Astrocyte (in vitro differentiated cells and primary cell): Measurements from ENCODE around the gene BSN.
"Not testable (repeated sequence)": the region's sequence is repeated elsewhere in the genome, so short reads cannot be mapped to it uniquely, and the experiment has no call there.

Source experiments
- CTCF ChIP-seq: IDR thresholded peaks from 2 replicates; pipeline ENCODE4 v1.5.1; 2011; ENCODE audit warnings: low read depth, mild to moderate bottlenecking, inconsistent platforms, low read length, moderate library complexity; ENCODE audit not compliant: insufficient read depth
- EZH2 ChIP-seq: IDR thresholded peaks from 2 replicates; pipeline ENCODE4 v1.6.1; 2012; ENCODE audit warnings: mild to moderate bottlenecking, low read length, inconsistent platforms; ENCODE audit not compliant: insufficient read depth

DNA sequence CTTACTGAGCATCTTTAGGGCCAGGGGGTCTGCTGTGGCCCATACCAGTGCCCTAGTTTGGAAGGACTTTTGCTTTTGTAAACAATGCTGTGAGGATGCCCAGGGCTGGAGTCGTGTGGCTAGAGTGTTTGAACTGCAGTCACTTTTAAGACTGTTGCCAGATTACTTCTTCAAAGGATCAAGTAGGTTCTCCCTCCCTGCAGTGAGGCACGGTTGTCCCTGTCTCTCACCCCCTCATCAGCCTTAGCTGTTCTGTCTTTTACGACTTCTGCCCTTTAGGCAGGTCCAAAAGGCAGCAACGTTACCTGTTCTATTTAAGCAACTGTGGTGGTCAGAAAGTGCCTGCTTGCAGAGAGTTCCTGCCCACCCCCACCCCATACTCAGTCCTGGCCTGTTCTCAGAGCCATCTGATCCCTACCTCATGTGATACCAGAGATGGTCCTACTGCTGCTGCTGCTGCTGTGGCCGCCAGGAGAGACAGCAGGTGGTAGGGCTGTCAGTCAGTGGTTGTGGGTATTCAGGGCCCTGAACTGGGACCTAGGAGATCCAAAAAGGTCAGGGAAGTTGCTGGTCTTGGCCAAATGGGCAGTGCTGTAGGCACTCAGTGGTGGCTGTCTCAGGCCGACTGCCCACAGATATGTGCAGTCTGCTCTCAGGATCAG lies 140.3 kb downstream of the BSN start:
- not testable (repeated sequence) for TF ChIP-seq CTCF, EZH2
